Neural cell (in vitro differentiated cells): Measurements from ENCODE around the gene PIP4K2A.

Experiments
- CTCF ChIP-seq: fragments of 450-650 bp; IDR thresholded peaks from 2 replicates; pipeline ENCODE4 v1.5.1; 2014; ENCODE audit warnings: antibody characterized with exemption, mild to moderate bottlenecking, moderate library complexity; ENCODE audit not compliant: poor library complexity, severe bottlenecking
- EZH2 ChIP-seq: fragments of 200-600, 300-800 bp; shearing (Covaris generic), sonication (generic); IDR thresholded peaks from 2 replicates; pipeline ENCODE4 v1.6.1; 2014; ENCODE audit warnings: antibody characterized with exemption, low read length, borderline replicate concordance, mild to moderate bottlenecking; ENCODE audit not compliant: insufficient read depth, poor library complexity, severe bottlenecking
- POLR2AphosphoS5 ChIP-seq: IDR thresholded peaks from 2 replicates; pipeline ENCODE4 v1.6.1; 2012
- RAD21 ChIP-seq: fragments of 450-650 bp; conservative IDR thresholded peaks from 2 replicates; pipeline ENCODE4 v1.6.1; 2014; ENCODE audit warnings: antibody characterized with exemption, mild to moderate bottlenecking, moderate library complexity
- REST ChIP-seq: IDR thresholded peaks from 2 replicates; pipeline ENCODE4 v1.6.1; 2012; ENCODE audit warnings: borderline replicate concordance
- SMC3 ChIP-seq: fragments of 450-650 bp; conservative IDR thresholded peaks from 2 replicates; pipeline ENCODE4 v1.6.1; 2014; ENCODE audit warnings: antibody characterized with exemption, mild to moderate bottlenecking, moderate library complexity; ENCODE audit not compliant: poor library complexity

GRCh38 chr10:22644222-22644621 lies 70.2 kb downstream of the PIP4K2A start:
- TF ChIP-seq CTCF (no peak), EZH2 (no peak), SMC3 (no peak), REST (no peak), RAD21 (no peak), POLR2AphosphoS5 (no peak)
